HepG2 (cell line): ENCODE results near the gene PEMT. TPM values are rescaled to one million over a fixed set of nuclear protein-coding genes. Genes with fewer than 3 reads are reported as not detected.

Experiments
- CAMTA2 ChIP-seq: sonication (generic); formaldehyde crosslinking; IDR thresholded peaks from 2 replicates; pipeline ENCODE4 v1.4.0; 2020; ENCODE audit warnings: mild to moderate bottlenecking, missing genetic modification reagents, borderline replicate concordance
- CCDC6 ChIP-seq: sonication (generic); formaldehyde crosslinking; IDR thresholded peaks from 2 replicates; pipeline ENCODE4 v1.8.1; 2022; ENCODE audit warnings: mild to moderate bottlenecking, missing genetic modification reagents, moderate library complexity
- ESRRA ChIP-seq: sonication (generic); formaldehyde crosslinking; IDR thresholded peaks from 2 replicates; pipeline ENCODE4 v1.5.1; 2020; ENCODE audit warnings: mild to moderate bottlenecking, low read depth, missing genetic modification reagents
- GATAD1 ChIP-seq: IDR thresholded peaks from 2 replicates; pipeline ENCODE4 v1.6.1; 2016; ENCODE audit warnings: missing genetic modification reagents, missing compliant biosample characterization
- GZF1 ChIP-seq: sonication (generic); formaldehyde crosslinking; IDR thresholded peaks from 2 replicates; pipeline ENCODE4 v1.5.1; 2020; ENCODE audit warnings: mild to moderate bottlenecking, missing genetic modification reagents
- HMGXB4 ChIP-seq, 2 experiments: sonication (generic) in 1 of 2; formaldehyde crosslinking in 1 of 2; IDR thresholded peaks; 2 replicates each; pipeline versions ENCODE4 v1.4.0 to v1.6.1; 2018 to 2020; ENCODE audit warnings: missing genetic modification reagents in 2 of 2, borderline replicate concordance in 1 of 2, low read depth in 1 of 2, mild to moderate bottlenecking in 1 of 2, missing biosample characterization in 1 of 2
- HNF4A ChIP-seq: sonication (generic); formaldehyde crosslinking; IDR thresholded peaks from 2 replicates; pipeline ENCODE4 v1.4.0; 2020; ENCODE audit warnings: missing genetic modification reagents
- MTA3 ChIP-seq: sonication (generic); formaldehyde crosslinking; IDR thresholded peaks from 2 replicates; pipeline ENCODE4 v1.4.0; 2020; ENCODE audit warnings: missing genetic modification reagents
- NONO ChIP-seq, 2 experiments: fragments of 450-650 bp in 1 of 2; sonication (generic) in 1 of 2; formaldehyde crosslinking in 1 of 2; IDR thresholded peaks in 1 of 2; conservative IDR thresholded peaks in 1 of 2; 2 replicates each; pipeline versions ENCODE4 v1.6.1 to v1.8.0; 2017 to 2022; ENCODE audit warnings: mild to moderate bottlenecking in 1 of 2, missing genetic modification reagents in 1 of 2, moderate library complexity in 1 of 2
- RAD21 ChIP-seq: fragments of 450-650 bp; formaldehyde crosslinking; IDR thresholded peaks from 2 replicates; pipeline ENCODE4 v1.5.0; 2020; ENCODE audit warnings: mild to moderate bottlenecking
- RARA ChIP-seq: IDR thresholded peaks from 2 replicates; pipeline ENCODE4 v1.6.1; 2016; ENCODE audit warnings: missing genetic modification reagents, missing compliant biosample characterization
- RXRA ChIP-seq: sonication (generic); formaldehyde crosslinking; IDR thresholded peaks from 2 replicates; pipeline ENCODE4 v1.5.1; 2020; ENCODE audit warnings: missing genetic modification reagents
- SATB2 ChIP-seq: sonication (generic); formaldehyde crosslinking; IDR thresholded peaks from 2 replicates; pipeline ENCODE4 v1.5.0; 2020; ENCODE audit warnings: missing genetic modification reagents
- SMC3 ChIP-seq: IDR thresholded peaks from 2 replicates; pipeline ENCODE4 v1.6.1; 2011; ENCODE audit warnings: low read length, improper control_type of control experiment
- SOX13 ChIP-seq, 3 experiments: fragments of 450-650 bp in 1 of 3; sonication (generic) in 1 of 3; formaldehyde crosslinking in 1 of 3; IDR thresholded peaks in 2 of 3; conservative IDR thresholded peaks in 1 of 3; 2 replicates each; pipeline versions ENCODE4 v1.5.0 to v1.6.1; 2016 to 2020; ENCODE audit warnings: antibody characterized with exemption in 1 of 3, mild to moderate bottlenecking in 1 of 3, missing compliant biosample characterization in 1 of 3, missing genetic modification reagents in 1 of 3, moderate library complexity in 1 of 3
- SOX6 ChIP-seq, 2 experiments: fragments of 450-650 bp in 1 of 2; sonication (generic) in 1 of 2; formaldehyde crosslinking in 1 of 2; IDR thresholded peaks; 2 replicates each; pipeline versions ENCODE4 v1.4.0 to v1.6.1; 2017 to 2020; ENCODE audit warnings: antibody characterized with exemption in 1 of 2, mild to moderate bottlenecking in 1 of 2, missing genetic modification reagents in 1 of 2
- SPEN ChIP-seq: sonication (generic); formaldehyde crosslinking; IDR thresholded peaks from 2 replicates; pipeline ENCODE4 v1.5.1; 2020; ENCODE audit warnings: low read depth, mild to moderate bottlenecking, missing genetic modification reagents
- ZBTB44 ChIP-seq: sonication (generic); formaldehyde crosslinking; IDR thresholded peaks from 2 replicates; pipeline ENCODE4 v1.4.0; 2020; ENCODE audit warnings: missing genetic modification reagents
- ZNF263 ChIP-seq: sonication (generic); formaldehyde crosslinking; IDR thresholded peaks from 2 replicates; pipeline ENCODE4 v1.4.0; 2020; ENCODE audit warnings: missing genetic modification reagents
- ZNF691 ChIP-seq: sonication (generic); formaldehyde crosslinking; IDR thresholded peaks from 2 replicates; pipeline ENCODE4 v1.4.0; 2020; ENCODE audit warnings: missing genetic modification reagents, low read depth, mild to moderate bottlenecking, borderline replicate concordance
- ZNF776 ChIP-seq: sonication (generic); formaldehyde crosslinking; IDR thresholded peaks from 2 replicates; pipeline ENCODE4 v1.4.0; 2020; ENCODE audit warnings: mild to moderate bottlenecking, missing genetic modification reagents
- ZNF788 ChIP-seq: sonication (generic); formaldehyde crosslinking; IDR thresholded peaks from 2 replicates; pipeline ENCODE4 v1.5.0; 2020; ENCODE audit warnings: mild to moderate bottlenecking, missing genetic modification reagents, borderline replicate concordance
- ZSCAN31 ChIP-seq: sonication (generic); formaldehyde crosslinking; IDR thresholded peaks from 2 replicates; pipeline ENCODE4 v1.5.0; 2020; ENCODE audit warnings: low read depth, mild to moderate bottlenecking, missing genetic modification reagents
- polyA plus RNA-seq, 8 experiments: library from polyadenylated mRNA; depleted of rRNA in 3 of 8; stranded (reverse) in 7 of 8; unstranded in 1 of 8; fragments of >200 nt; fragmentation: Illumina TruSeq in 4 of 8; extraction: Trizol in 4 of 8; gene quantifications; 2 replicates each; pipeline versions ENCODE4 v1.2.1 to v1.2.3, GENCODE V29; 2011 to 2016; ENCODE audit warnings: low read depth in 4 of 8, missing spikeins in 1 of 8, mixed read lengths in 1 of 8; ENCODE audit not compliant: insufficient read depth in 1 of 8
- total RNA-seq, 5 experiments: library from RNA; depleted of rRNA; stranded (reverse); fragments of >200 nt; fragmentation: Illumina TruSeq; extraction: Trizol; gene quantifications; 2 replicates each; pipeline ENCODE4 v1.2.3, GENCODE V29; 2016; ENCODE audit warnings: low read depth in 1 of 5

Gene PEMT
- total and polyA plus RNA-seq, 2 of the 13 experiments (the other 11 are each of a cell fraction or from before 2014, with no cell fraction given) = 31.7 to 43.6 TPM

DNA sequence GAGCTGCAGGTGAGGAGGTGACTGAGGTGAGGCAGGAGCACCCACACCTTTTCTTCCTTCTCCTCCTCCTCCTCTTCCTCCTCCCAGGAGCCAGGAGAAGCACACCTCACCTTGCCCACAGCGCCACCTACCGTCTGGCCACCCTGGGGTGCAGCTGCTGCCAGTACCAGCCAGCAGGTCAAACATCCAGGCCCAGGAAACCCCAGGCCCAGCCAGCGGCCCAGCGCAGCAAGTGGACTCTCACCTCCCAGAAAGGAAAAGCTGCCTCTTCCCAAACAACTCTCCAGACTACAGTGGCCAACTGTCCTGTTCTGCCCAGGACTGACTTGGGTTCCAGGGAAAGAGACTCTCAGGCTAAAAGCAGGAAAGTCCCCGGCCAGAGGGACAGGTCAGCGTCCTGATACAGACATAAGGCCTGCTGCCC is 22.7 kb downstream of the PEMT start (continued):
- TF ChIP-seq SOX6 (IDR thresholded peaks at IDR 0.05) (no peak), SOX6 (CRISPR knock-in tag; IDR thresholded peaks at IDR 0.05) (peak; percentile 17; the same call in 1 of the 2 replicates), ZSCAN31 (CRISPR knock-in tag) (peak; percentile 72), CAMTA2 (no peak), SMC3 (peak; percentile 75), ZNF263 (CRISPR knock-in tag) (peak; percentile 99), SATB2 (no peak), CCDC6 (no peak), HMGXB4 (CRISPR knock-in tag; IDR thresholded peaks at IDR 0.05; ENCODE audit: borderline replicate concordance in 1 of 2, low read depth in 1 of 2) (peak in 1 of 2 experiments; percentile 65; a peak in 1 of 4 replicates), MTA3 (CRISPR knock-in tag) (no peak), ZNF788 (CRISPR knock-in tag) (0 out of 2 replicates have a peak, but pooled peaks have one; percentile 39), HNF4A (CRISPR knock-in tag) (peak; percentile 15; the same call in 1 of the 2 replicates), ZBTB44 (CRISPR knock-in tag) (no peak), RXRA (CRISPR knock-in tag) (0 out of 2 replicates have a peak, but pooled peaks have one; percentile 8), NONO (IDR thresholded peaks at IDR 0.05) (no peak), NONO (CRISPR knock-in tag; conservative IDR thresholded peaks at IDR 0.05) (peak; percentile 46; the same call in 1 of the 2 replicates), GZF1 (CRISPR knock-in tag) (no peak), ESRRA (CRISPR knock-in tag) (no peak), RAD21 (CRISPR knock-in tag) (peak; percentile 95), SPEN (CRISPR knock-in tag) (0 out of 2 replicates have a peak, but pooled peaks have one; percentile 32), ZNF776 (CRISPR knock-in tag) (no peak), SOX13 (IDR thresholded peaks at IDR 0.05) (no peak), SOX13 (CRISPR knock-in tag; conservative IDR thresholded peaks at IDR 0.05 in 1 of 2, IDR thresholded peaks at IDR 0.05 in 1 of 2) (0 out of 4 replicates have a peak, but pooled peaks of 1 of the 2 experiments have one; percentile 10), ZNF691 (CRISPR knock-in tag) (peak; percentile 28; the same call in 1 of the 2 replicates), GATAD1 (CRISPR knock-in tag) (0 out of 2 replicates have a peak, but pooled peaks have one; percentile 36), RARA (CRISPR knock-in tag) (0 out of 2 replicates have a peak, but pooled peaks have one; percentile 33)
